ENCODE measurements around the gene TSEN54.

Gene TSEN54

DNA sequence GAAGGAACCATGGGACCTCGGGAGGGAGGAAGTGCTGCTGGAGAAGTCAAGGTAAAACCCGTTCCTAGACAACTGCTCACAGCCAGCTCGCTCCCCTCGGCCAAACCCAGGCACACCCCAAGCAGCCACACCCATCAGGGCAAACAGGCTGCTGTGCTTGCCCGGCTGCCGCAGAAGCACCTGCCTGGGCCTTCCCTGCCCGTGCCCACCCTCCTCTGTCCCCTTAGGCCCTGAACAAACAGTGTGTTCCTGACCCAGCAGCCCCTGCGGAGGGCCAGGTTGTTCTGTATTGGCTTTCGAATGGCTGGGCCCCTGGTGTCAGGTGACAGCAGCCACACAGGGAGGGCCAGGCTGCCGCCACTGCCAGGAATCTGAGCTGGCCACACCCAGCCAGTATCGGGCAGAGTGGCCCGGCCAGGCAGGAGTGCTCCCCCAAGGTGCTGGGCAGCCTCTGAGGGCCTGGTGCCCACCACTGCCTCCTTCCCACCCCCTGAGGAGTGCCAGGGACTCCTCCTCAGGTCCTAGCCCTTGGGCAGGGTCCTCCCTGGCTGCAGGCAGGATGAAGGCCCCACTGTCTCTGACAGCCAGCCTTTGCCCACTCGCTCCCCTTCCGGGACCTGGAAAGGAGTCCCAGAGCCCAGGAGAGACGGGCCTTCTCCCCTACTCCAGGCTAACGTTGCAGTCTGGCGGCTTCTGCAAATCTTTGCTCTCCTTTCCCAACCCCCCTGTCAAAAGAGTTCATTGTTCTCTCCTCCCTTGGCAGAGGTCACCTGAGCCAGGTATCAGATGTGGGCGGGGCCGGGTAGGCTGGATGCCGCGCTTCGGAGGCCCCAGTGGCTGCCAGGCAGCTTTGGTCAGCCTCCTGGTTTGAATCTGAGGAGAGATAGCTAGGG lies 33.2 kb downstream of the TSEN54 start:
- in situ Hi-C loops (cut with HindIII; ENCODE audit: low sequenced_read_pairs): no loop called here
- H3K4me3 ChIP-seq (ENCODE audit: low read depth, low read length): no peak overlapping the region
- no peak for TF ChIP-seq CTCF (IDR thresholded peaks at IDR 0.05; ENCODE audit: low read depth, low read length)
- no peak for DNase-seq (ENCODE audit: low read depth, low spot score)

GRCh38 chr17:75550139-75550465 lies 33.8 kb downstream of the TSEN54 start:
- TF ChIP-seq CTCF (IDR thresholded peaks at IDR 0.05; ENCODE audit: low read depth, low read length): no peak
- no peak overlapping the region for H3K4me3 ChIP-seq (ENCODE audit: low read depth, low read length)
- DNase-seq (ENCODE audit: low read depth, low spot score): no peak
- in situ Hi-C loops (cut with HindIII; ENCODE audit: low sequenced_read_pairs): no loop called here

- no peak for TF ChIP-seq CTCF (IDR thresholded peaks at IDR 0.05; ENCODE audit: low read depth, low read length)
Measured at GRCh38 chr17:75551266-75551665, 34.9 kb downstream of the TSEN54 start.

GRCh38 chr17:75552425-75553294 lies 36.3 kb downstream of the TSEN54 start:
- no peak for TF ChIP-seq CTCF (IDR thresholded peaks at IDR 0.05; ENCODE audit: low read depth, low read length)
- DNase-seq (ENCODE audit: low read depth, low spot score): no peak
- in situ Hi-C loops (cut with HindIII; ENCODE audit: low sequenced_read_pairs): no loop called here
- no peak overlapping the region for H3K4me3 ChIP-seq (ENCODE audit: low read depth, low read length)

More at GRCh38 chr17:75551266-75551665, 34.9 kb downstream of the TSEN54 start:
- DNase-seq (ENCODE audit: low read depth, low spot score): no peak
- H3K4me3 ChIP-seq (ENCODE audit: low read depth, low read length): no peak overlapping the region
- in situ Hi-C loops (cut with HindIII; ENCODE audit: low sequenced_read_pairs): no loop called here

GRCh38 chr17:75553295-75554110 lies 37.2 kb downstream of the TSEN54 start:
- in situ Hi-C loops (cut with HindIII; ENCODE audit: low sequenced_read_pairs): no loop called here
- no peak overlapping the region for H3K4me3 ChIP-seq (ENCODE audit: low read depth, low read length)
- DNase-seq (ENCODE audit: low read depth, low spot score): no peak
- TF ChIP-seq CTCF (IDR thresholded peaks at IDR 0.05; ENCODE audit: low read depth, low read length): no peak

DNA sequence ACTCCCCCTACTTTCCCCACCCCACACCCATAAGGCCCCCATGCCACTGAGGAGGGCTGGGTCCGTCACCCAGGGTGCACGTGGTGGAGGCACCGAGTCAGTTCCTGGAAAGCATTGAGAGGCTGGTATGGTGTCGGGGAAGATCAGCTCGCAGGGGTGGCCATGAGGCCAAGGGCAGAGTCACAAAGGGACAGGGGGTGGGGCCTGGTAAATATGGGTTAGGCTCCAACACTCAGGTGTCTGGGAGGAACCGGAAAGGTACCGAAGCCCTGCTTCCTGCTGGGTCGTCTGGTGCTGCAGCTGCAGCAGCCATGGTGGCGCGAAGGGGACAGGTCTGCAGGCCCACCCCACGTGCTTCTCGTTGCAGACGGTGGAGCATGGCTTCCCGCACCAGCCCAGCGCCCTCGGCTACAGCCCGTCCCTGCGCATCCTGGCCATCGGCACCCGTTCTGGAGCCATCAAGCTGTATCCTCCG lies 39.4 kb downstream of the TSEN54 start:
- no peak for TF ChIP-seq CTCF (IDR thresholded peaks at IDR 0.05; ENCODE audit: low read depth, low read length)
- H3K4me3 ChIP-seq (ENCODE audit: low read depth, low read length): no peak overlapping the region
- no peak for DNase-seq (ENCODE audit: low read depth, low spot score)
- in situ Hi-C loops (cut with HindIII; ENCODE audit: low sequenced_read_pairs): no loop called here

All from astrocyte of the spinal cord (primary cell).